HepG2 (cell line): Measurements from ENCODE around the gene IQGAP3. TPM values are rescaled to one million over a fixed set of nuclear protein-coding genes. Genes with fewer than 3 reads are reported as not detected.

ENCODE experiments used
- CENPT ChIP-seq: sonication (generic); formaldehyde crosslinking; IDR thresholded peaks from 2 replicates; pipeline ENCODE4 v1.8.0; 2022; ENCODE audit warnings: low read depth, mild to moderate bottlenecking, moderate library complexity, missing genetic modification reagents
- DMAP1 ChIP-seq: IDR thresholded peaks from 2 replicates; pipeline ENCODE4 v1.6.1; 2016
- DR1 ChIP-seq: sonication (generic); formaldehyde crosslinking; IDR thresholded peaks from 2 replicates; pipeline ENCODE4 v1.8.0; 2021; ENCODE audit warnings: mild to moderate bottlenecking, missing genetic modification reagents, inconsistent platforms
- E2F2 ChIP-seq: sonication (generic); formaldehyde crosslinking; IDR thresholded peaks from 2 replicates; pipeline ENCODE4 v1.4.0; 2020; ENCODE audit warnings: missing genetic modification reagents, borderline replicate concordance
- FOXJ3 ChIP-seq: sonication (generic); formaldehyde crosslinking; IDR thresholded peaks from 2 replicates; pipeline ENCODE4 v1.4.0; 2020; ENCODE audit warnings: missing genetic modification reagents, mild to moderate bottlenecking, borderline replicate concordance
- MYNN ChIP-seq: sonication (generic); formaldehyde crosslinking; IDR thresholded peaks from 2 replicates; pipeline ENCODE4 v1.4.0; 2020; ENCODE audit warnings: mild to moderate bottlenecking, low read depth, missing genetic modification reagents
- SMAD3 ChIP-seq: sonication (generic); formaldehyde crosslinking; IDR thresholded peaks from 2 replicates; pipeline ENCODE4 v1.4.0; 2020; ENCODE audit warnings: missing genetic modification reagents
- TBX3 ChIP-seq: fragments of 450-650 bp; IDR thresholded peaks from 2 replicates; pipeline ENCODE4 v1.6.1; 2017; ENCODE audit warnings: antibody characterized with exemption, mild to moderate bottlenecking, inconsistent platforms, borderline replicate concordance
- TGIF2 ChIP-seq: IDR thresholded peaks from 2 replicates; pipeline ENCODE4 v1.6.1; 2016; ENCODE audit warnings: control low read depth, missing compliant biosample characterization
- XRCC5 ChIP-seq: fragments of 200-400 bp; formaldehyde crosslinking; optimal IDR thresholded peaks from 2 replicates; pipeline ENCODE3; 2017; ENCODE audit warnings: mild to moderate bottlenecking, low read length
- ZBTB21 ChIP-seq: sonication (generic); formaldehyde crosslinking; IDR thresholded peaks from 2 replicates; pipeline ENCODE4 v1.4.0; 2020; ENCODE audit warnings: missing genetic modification reagents
- ZFP36L1 ChIP-seq: sonication (generic); formaldehyde crosslinking; IDR thresholded peaks from 2 replicates; pipeline ENCODE4 v1.8.0; 2022; ENCODE audit warnings: mild to moderate bottlenecking, missing genetic modification reagents, moderate library complexity
- ZNF224 ChIP-seq: sonication (generic); formaldehyde crosslinking; IDR thresholded peaks from 2 replicates; pipeline ENCODE4 v1.5.0; 2020; ENCODE audit warnings: mild to moderate bottlenecking, missing genetic modification reagents
- ZNF547 ChIP-seq: sonication (generic); formaldehyde crosslinking; IDR thresholded peaks from 2 replicates; pipeline ENCODE4 v1.5.1; 2020; ENCODE audit warnings: mild to moderate bottlenecking, missing genetic modification reagents
- ZNF652 ChIP-seq: IDR thresholded peaks from 2 replicates; pipeline ENCODE4 v1.6.1; 2016; ENCODE audit warnings: low read depth, borderline replicate concordance
- ZNF788 ChIP-seq: sonication (generic); formaldehyde crosslinking; IDR thresholded peaks from 2 replicates; pipeline ENCODE4 v1.5.0; 2020; ENCODE audit warnings: mild to moderate bottlenecking, missing genetic modification reagents, borderline replicate concordance
- polyA plus RNA-seq, 8 experiments: library from polyadenylated mRNA; depleted of rRNA in 3 of 8; stranded (reverse) in 7 of 8; unstranded in 1 of 8; fragments of >200 nt; fragmentation: Illumina TruSeq in 4 of 8; extraction: Trizol in 4 of 8; gene quantifications; 2 replicates each; pipeline versions ENCODE4 v1.2.1 to v1.2.3, GENCODE V29; 2011 to 2016; ENCODE audit warnings: low read depth in 4 of 8, missing spikeins in 1 of 8, mixed read lengths in 1 of 8; ENCODE audit not compliant: insufficient read depth in 1 of 8
- total RNA-seq, 5 experiments: library from RNA; depleted of rRNA; stranded (reverse); fragments of >200 nt; fragmentation: Illumina TruSeq; extraction: Trizol; gene quantifications; 2 replicates each; pipeline ENCODE4 v1.2.3, GENCODE V29; 2016; ENCODE audit warnings: low read depth in 1 of 5
- TF ChIP-seq, protein P1 (sequence below), 2 experiments: fragments of 450-650 bp in 1 of 2; sonication (generic) in 1 of 2; formaldehyde crosslinking in 1 of 2; IDR thresholded peaks; 2 replicates each; pipeline versions ENCODE4 v1.6.1 to v1.8.0; 2016 to 2022; ENCODE audit warnings: antibody characterized with exemption in 1 of 2, mild to moderate bottlenecking in 1 of 2, missing genetic modification reagents in 1 of 2
- TF ChIP-seq, protein P2 (sequence below): sonication (generic); formaldehyde crosslinking; IDR thresholded peaks from 2 replicates; pipeline ENCODE4 v1.4.0; 2020; ENCODE audit warnings: mild to moderate bottlenecking, missing genetic modification reagents

Gene IQGAP3
- total and polyA plus RNA-seq, 2 of the 13 experiments (the other 11 are each of a cell fraction or from before 2014, with no cell fraction given): 13.5 to 14.1 TPM

GRCh38 chr1:156572663-156573018, 276 bp upstream of the IQGAP3 start (continued):
- no peak for TF ChIP-seq CENPT
- TF ChIP-seq E2F2 (CRISPR knock-in tag): 0 out of 2 replicates have a peak, but pooled peaks have one; percentile 6
- TF ChIP-seq ZNF788 (CRISPR knock-in tag): peak; percentile 12; the same call in 1 of the 2 replicates
- TF ChIP-seq SMAD3 (CRISPR knock-in tag): 0 out of 2 replicates have a peak, but pooled peaks have one; percentile 13
- TF ChIP-seq ZFP36L1: 0 out of 2 replicates have a peak, but pooled peaks have one; percentile 10
- TF ChIP-seq DMAP1 (CRISPR knock-in tag): 0 out of 2 replicates have a peak, but pooled peaks have one; percentile 5
- TF ChIP-seq TBX3: no peak
- peak; percentile 5; the same call in 1 of the 2 replicates for TF ChIP-seq DR1 (CRISPR knock-in tag)
- peak; percentile 74 for TF ChIP-seq ZNF652 (CRISPR knock-in tag)
- no peak for TF ChIP-seq ZBTB21
- TF ChIP-seq, protein P1, sequence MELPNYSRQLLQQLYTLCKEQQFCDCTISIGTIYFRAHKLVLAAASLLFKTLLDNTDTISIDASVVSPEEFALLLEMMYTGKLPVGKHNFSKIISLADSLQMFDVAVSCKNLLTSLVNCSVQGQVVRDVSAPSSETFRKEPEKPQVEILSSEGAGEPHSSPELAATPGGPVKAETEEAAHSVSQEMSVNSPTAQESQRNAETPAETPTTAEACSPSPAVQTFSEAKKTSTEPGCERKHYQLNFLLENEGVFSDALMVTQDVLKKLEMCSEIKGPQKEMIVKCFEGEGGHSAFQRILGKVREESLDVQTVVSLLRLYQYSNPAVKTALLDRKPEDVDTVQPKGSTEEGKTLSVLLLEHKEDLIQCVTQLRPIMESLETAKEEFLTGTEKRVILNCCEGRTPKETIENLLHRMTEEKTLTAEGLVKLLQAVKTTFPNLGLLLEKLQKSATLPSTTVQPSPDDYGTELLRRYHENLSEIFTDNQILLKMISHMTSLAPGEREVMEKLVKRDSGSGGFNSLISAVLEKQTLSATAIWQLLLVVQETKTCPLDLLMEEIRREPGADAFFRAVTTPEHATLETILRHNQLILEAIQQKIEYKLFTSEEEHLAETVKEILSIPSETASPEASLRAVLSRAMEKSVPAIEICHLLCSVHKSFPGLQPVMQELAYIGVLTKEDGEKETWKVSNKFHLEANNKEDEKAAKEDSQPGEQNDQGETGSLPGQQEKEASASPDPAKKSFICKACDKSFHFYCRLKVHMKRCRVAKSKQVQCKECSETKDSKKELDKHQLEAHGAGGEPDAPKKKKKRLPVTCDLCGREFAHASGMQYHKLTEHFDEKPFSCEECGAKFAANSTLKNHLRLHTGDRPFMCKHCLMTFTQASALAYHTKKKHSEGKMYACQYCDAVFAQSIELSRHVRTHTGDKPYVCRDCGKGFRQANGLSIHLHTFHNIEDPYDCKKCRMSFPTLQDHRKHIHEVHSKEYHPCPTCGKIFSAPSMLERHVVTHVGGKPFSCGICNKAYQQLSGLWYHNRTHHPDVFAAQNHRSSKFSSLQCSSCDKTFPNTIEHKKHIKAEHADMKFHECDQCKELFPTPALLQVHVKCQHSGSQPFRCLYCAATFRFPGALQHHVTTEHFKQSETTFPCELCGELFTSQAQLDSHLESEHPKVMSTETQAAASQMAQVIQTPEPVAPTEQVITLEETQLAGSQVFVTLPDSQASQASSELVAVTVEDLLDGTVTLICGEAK (IDR thresholded peaks at IDR 0.05): no peak
- TF ChIP-seq, protein P1 (CRISPR knock-in tag; IDR thresholded peaks at IDR 0.05): 0 out of 2 replicates have a peak, but pooled peaks have one; percentile 1
- peak; percentile 10 for TF ChIP-seq XRCC5
- TF ChIP-seq, protein P2, sequence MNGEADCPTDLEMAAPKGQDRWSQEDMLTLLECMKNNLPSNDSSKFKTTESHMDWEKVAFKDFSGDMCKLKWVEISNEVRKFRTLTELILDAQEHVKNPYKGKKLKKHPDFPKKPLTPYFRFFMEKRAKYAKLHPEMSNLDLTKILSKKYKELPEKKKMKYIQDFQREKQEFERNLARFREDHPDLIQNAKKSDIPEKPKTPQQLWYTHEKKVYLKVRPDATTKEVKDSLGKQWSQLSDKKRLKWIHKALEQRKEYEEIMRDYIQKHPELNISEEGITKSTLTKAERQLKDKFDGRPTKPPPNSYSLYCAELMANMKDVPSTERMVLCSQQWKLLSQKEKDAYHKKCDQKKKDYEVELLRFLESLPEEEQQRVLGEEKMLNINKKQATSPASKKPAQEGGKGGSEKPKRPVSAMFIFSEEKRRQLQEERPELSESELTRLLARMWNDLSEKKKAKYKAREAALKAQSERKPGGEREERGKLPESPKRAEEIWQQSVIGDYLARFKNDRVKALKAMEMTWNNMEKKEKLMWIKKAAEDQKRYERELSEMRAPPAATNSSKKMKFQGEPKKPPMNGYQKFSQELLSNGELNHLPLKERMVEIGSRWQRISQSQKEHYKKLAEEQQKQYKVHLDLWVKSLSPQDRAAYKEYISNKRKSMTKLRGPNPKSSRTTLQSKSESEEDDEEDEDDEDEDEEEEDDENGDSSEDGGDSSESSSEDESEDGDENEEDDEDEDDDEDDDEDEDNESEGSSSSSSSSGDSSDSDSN (CRISPR knock-in tag): peak; percentile 14; the same call in 1 of the 2 replicates
- TF ChIP-seq TGIF2 (CRISPR knock-in tag): no peak
- 0 out of 2 replicates have a peak, but pooled peaks have one; percentile 47 for TF ChIP-seq ZNF547
- no peak for TF ChIP-seq FOXJ3
- TF ChIP-seq ZNF224 (CRISPR knock-in tag): no peak
- no peak for TF ChIP-seq MYNN (CRISPR knock-in tag)
